ENCODE results near the gene PCNT. TPM values are rescaled to one million over a fixed set of nuclear protein-coding genes. Genes with fewer than 3 reads are reported as not detected.

The PCNT gene
- total and polyA plus RNA-seq, 2 of the 8 experiments (the other 6 are each of a cell fraction or from before 2014, with no cell fraction given): 9.9 to 45.1 TPM

GRCh38 chr21:46392921-46393320, 69.0 kb downstream of the PCNT start (continued):
- TF ChIP-seq CHD7 (IDR thresholded peaks at IDR 0.05; ENCODE audit: insufficient replicate concordance, low read length) (no peak), NRF1 (IDR thresholded peaks at IDR 0.05; ENCODE audit: low read depth, low read length) (no peak), PHF8 (conservative IDR thresholded peaks at IDR 0.05; ENCODE audit: low read depth, low read length) (no peak), CREB1 (IDR thresholded peaks at IDR 0.05) (no peak), CEBPB (IDR thresholded peaks at IDR 0.05; ENCODE audit: low read depth, low read length) (no peak), ATF3 (IDR thresholded peaks at IDR 0.05; ENCODE audit: insufficient read depth, low read depth, low read length) (no peak), CHD1 (IDR thresholded peaks at IDR 0.05; ENCODE audit: low read depth, low read length) (no peak), ZNF274 (IDR thresholded peaks at IDR 0.05; ENCODE audit: borderline replicate concordance, extremely low read depth, low read length) (no peak), FOSL1 (IDR thresholded peaks at IDR 0.05; ENCODE audit: insufficient read depth, low read depth, low read length) (no peak)
